Measurements from ENCODE around the gene TMEM212. TPM values are rescaled to one million over a fixed set of nuclear protein-coding genes. Genes with fewer than 3 reads are reported as not detected.

The TMEM212 gene
- total and polyA plus RNA-seq, 9 of the 15 experiments (the other 6 are each of a cell fraction or from before 2014, with no cell fraction given), result not detected

GRCh38 chr3:171854649-171855305 lies 11.6 kb downstream of the TMEM212 start (continued):
- TF ChIP-seq, protein P1, sequence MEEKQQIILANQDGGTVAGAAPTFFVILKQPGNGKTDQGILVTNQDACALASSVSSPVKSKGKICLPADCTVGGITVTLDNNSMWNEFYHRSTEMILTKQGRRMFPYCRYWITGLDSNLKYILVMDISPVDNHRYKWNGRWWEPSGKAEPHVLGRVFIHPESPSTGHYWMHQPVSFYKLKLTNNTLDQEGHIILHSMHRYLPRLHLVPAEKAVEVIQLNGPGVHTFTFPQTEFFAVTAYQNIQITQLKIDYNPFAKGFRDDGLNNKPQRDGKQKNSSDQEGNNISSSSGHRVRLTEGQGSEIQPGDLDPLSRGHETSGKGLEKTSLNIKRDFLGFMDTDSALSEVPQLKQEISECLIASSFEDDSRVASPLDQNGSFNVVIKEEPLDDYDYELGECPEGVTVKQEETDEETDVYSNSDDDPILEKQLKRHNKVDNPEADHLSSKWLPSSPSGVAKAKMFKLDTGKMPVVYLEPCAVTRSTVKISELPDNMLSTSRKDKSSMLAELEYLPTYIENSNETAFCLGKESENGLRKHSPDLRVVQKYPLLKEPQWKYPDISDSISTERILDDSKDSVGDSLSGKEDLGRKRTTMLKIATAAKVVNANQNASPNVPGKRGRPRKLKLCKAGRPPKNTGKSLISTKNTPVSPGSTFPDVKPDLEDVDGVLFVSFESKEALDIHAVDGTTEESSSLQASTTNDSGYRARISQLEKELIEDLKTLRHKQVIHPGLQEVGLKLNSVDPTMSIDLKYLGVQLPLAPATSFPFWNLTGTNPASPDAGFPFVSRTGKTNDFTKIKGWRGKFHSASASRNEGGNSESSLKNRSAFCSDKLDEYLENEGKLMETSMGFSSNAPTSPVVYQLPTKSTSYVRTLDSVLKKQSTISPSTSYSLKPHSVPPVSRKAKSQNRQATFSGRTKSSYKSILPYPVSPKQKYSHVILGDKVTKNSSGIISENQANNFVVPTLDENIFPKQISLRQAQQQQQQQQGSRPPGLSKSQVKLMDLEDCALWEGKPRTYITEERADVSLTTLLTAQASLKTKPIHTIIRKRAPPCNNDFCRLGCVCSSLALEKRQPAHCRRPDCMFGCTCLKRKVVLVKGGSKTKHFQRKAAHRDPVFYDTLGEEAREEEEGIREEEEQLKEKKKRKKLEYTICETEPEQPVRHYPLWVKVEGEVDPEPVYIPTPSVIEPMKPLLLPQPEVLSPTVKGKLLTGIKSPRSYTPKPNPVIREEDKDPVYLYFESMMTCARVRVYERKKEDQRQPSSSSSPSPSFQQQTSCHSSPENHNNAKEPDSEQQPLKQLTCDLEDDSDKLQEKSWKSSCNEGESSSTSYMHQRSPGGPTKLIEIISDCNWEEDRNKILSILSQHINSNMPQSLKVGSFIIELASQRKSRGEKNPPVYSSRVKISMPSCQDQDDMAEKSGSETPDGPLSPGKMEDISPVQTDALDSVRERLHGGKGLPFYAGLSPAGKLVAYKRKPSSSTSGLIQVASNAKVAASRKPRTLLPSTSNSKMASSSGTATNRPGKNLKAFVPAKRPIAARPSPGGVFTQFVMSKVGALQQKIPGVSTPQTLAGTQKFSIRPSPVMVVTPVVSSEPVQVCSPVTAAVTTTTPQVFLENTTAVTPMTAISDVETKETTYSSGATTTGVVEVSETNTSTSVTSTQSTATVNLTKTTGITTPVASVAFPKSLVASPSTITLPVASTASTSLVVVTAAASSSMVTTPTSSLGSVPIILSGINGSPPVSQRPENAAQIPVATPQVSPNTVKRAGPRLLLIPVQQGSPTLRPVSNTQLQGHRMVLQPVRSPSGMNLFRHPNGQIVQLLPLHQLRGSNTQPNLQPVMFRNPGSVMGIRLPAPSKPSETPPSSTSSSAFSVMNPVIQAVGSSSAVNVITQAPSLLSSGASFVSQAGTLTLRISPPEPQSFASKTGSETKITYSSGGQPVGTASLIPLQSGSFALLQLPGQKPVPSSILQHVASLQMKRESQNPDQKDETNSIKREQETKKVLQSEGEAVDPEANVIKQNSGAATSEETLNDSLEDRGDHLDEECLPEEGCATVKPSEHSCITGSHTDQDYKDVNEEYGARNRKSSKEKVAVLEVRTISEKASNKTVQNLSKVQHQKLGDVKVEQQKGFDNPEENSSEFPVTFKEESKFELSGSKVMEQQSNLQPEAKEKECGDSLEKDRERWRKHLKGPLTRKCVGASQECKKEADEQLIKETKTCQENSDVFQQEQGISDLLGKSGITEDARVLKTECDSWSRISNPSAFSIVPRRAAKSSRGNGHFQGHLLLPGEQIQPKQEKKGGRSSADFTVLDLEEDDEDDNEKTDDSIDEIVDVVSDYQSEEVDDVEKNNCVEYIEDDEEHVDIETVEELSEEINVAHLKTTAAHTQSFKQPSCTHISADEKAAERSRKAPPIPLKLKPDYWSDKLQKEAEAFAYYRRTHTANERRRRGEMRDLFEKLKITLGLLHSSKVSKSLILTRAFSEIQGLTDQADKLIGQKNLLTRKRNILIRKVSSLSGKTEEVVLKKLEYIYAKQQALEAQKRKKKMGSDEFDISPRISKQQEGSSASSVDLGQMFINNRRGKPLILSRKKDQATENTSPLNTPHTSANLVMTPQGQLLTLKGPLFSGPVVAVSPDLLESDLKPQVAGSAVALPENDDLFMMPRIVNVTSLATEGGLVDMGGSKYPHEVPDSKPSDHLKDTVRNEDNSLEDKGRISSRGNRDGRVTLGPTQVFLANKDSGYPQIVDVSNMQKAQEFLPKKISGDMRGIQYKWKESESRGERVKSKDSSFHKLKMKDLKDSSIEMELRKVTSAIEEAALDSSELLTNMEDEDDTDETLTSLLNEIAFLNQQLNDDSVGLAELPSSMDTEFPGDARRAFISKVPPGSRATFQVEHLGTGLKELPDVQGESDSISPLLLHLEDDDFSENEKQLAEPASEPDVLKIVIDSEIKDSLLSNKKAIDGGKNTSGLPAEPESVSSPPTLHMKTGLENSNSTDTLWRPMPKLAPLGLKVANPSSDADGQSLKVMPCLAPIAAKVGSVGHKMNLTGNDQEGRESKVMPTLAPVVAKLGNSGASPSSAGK (IDR thresholded peaks at IDR 0.05), result no peak
- TF ChIP-seq THAP12 (CRISPR knock-in tag; IDR thresholded peaks at IDR 0.05) (no peak), ZC3H4 (CRISPR knock-in tag; IDR thresholded peaks at IDR 0.05; ENCODE audit: borderline replicate concordance) (no peak), ZNF41 (CRISPR knock-in tag; conservative IDR thresholded peaks at IDR 0.05) (no peak), ADNP (tag; IDR thresholded peaks at IDR 0.05) (peak; percentile 52; the same call in 1 of the 2 replicates), ZEB2 (IDR thresholded peaks at IDR 0.05) (0 out of 2 replicates have a peak, but pooled peaks have one; percentile 20), RBM25 (IDR thresholded peaks at IDR 0.05; ENCODE audit: low read depth, low read length, severe bottlenecking) (peak; percentile 96), TRIM24 (IDR thresholded peaks at IDR 0.05) (peak; percentile 9 to 68; a peak in 2 of 4 replicates)
- TF ChIP-seq, protein P2, sequence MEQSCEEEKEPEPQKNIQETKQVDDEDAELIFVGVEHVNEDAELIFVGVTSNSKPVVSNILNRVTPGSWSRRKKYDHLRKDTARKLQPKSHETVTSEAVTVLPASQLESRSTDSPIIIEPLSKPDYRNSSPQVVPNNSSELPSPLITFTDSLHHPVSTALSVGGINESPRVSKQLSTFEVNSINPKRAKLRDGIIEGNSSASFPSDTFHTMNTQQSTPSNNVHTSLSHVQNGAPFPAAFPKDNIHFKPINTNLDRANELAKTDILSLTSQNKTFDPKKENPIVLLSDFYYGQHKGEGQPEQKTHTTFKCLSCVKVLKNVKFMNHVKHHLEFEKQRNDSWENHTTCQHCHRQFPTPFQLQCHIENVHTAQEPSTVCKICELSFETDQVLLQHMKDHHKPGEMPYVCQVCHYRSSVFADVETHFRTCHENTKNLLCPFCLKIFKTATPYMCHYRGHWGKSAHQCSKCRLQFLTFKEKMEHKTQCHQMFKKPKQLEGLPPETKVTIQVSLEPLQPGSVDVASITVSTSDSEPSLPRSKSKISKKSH (CRISPR knock-in tag; IDR thresholded peaks at IDR 0.05), result peak; percentile 82; the same call in 1 of the 2 replicates
